ENCODE results near the gene GMNN.

GMNN gene

DNA sequence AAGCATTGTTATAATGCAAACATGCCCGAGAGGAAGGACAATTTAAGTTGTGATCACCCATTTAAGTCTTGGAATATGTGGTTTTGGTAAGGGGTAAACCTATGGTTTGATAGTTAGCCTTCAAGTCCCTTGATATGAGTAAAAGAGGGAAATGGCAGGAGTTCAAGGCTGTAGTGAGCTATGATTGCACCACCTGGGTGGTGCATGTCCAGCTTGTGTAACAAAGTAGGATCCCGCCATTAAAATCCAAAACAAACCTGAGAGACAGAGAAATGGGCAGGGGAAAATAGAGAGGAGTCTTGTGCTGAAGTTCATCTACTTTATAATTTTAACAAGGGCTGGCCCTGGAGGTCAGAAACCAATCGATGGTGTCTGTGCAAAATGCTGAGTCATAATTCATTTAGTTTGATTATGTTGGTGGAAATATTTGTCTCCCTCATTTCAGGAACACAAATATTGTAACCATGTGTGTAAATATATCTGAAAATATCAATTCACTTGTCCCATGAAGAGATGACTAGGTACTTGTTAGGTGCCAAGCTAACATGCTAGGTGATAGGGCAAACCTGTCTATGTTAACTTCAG lies 47.2 kb downstream of the GMNN start:
- no peaks in the 10 kb centered on the region for H3K9me3 ChIP-seq (ENCODE audit: control insufficient read depth, low read depth, low read length)
- no peaks in the 10 kb centered on the region for H3K36me3 ChIP-seq (ENCODE audit: control insufficient read depth, low read depth, low read length)
- no peak overlapping the region for H3K9ac ChIP-seq (ENCODE audit: low read length)
- H3K27me3 ChIP-seq (ENCODE audit: control insufficient read depth, insufficient read depth, low read length) = no peaks in the 10 kb centered on the region
- no peak overlapping the region for H3K27ac ChIP-seq (ENCODE audit: low read length)
- H3K4me1 ChIP-seq (ENCODE audit: control insufficient read depth, low read depth, low read length) = no peaks in the 10 kb centered on the region
- no peak overlapping the region for H3K4me3 ChIP-seq (ENCODE audit: low read length)

DNA sequence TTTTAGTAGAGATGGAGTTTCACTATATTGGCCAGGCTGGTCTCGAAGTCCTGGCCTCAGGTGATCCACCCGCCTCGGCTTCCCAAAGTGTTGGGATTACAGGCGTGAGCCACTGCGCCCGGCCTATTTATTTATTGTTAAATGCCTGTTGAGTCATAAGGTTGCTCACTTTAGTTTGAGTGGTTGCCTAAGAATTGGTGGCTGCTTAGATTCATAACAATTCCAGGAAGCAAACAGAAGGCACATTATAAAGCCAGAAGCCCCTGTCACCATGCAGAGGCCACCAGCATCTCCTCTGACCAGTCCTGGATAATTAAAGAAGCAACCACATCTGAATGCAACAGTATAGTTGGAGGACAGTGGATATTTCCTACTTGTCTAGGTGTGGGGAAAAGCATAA lies 48.0 kb downstream of the GMNN start:
- Histone ChIP-seq H3K27ac (ENCODE audit: low read length) (no peak overlapping the region), H3K9ac (ENCODE audit: low read length) (no peak overlapping the region), H3K9me3 (ENCODE audit: control insufficient read depth, low read depth, low read length) (no peaks in the 10 kb centered on the region), H3K27me3 (ENCODE audit: control insufficient read depth, insufficient read depth, low read length) (no peaks in the 10 kb centered on the region), H3K4me1 (ENCODE audit: control insufficient read depth, low read depth, low read length) (no peaks in the 10 kb centered on the region), H3K4me3 (ENCODE audit: low read length) (no peak overlapping the region), H3K36me3 (ENCODE audit: control insufficient read depth, low read depth, low read length) (no peaks in the 10 kb centered on the region)

DNA sequence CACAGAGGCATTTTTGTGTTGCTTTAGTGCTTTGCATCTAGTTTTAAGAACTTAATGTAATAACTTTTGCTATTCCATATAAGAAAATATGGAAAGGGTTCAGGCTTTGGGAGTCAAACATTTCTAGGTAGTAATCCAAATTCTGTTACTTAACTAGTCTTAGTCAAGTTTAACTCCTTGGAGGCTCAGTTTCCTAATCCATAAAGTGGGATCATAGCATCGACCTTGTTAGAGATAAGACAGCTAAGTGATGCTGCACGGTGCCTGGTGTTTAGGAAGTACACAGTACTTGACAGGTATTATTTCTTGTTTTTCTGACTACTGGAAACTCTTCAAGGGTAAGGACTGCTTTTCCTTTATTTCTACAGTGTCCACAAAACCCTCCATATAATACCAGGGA lies 48.4 kb downstream of the GMNN start:
- Histone ChIP-seq H3K4me1 (ENCODE audit: control insufficient read depth, low read depth, low read length) (no peaks in the 10 kb centered on the region), H3K36me3 (ENCODE audit: control insufficient read depth, low read depth, low read length) (no peaks in the 10 kb centered on the region), H3K27ac (ENCODE audit: low read length) (no peak overlapping the region)

DNA sequence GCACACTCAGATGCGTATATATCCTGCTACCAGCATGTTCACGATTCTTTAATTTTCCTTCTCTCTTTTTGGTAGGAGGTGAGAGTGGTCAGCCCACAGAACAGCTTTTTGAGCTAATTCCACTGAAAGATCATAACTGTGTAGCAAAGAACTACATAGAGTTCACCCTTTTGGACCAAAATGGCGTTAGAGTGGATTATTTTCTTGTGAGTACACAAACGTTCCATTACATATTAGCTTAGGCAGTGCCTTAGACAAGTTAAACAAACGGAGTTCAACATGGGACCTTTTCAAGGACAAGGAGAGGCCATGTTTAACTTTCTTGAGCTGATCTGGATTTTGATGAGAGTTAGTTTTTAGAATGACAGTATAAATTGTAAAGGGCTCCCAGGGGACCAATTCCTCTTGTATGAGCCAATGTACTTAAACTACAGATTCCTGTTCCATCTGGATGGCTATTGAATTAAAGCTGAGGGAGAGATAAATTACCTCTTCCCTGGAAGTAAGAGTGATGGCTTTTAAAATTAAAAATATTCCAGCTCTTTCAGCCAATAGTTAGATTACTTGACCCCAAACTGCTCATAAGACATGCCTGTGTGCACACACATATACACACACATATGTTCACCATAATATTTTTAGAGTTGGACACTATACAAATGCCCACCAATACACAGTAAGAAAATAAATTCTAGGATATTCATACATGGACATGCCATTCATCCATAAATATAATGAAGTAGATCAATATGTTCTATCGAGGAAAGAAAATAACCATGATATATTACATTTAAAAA lies 49.6 kb downstream of the GMNN start:
- Histone ChIP-seq H3K9me3 (ENCODE audit: control insufficient read depth, low read depth, low read length) (no peaks in the 10 kb centered on the region), H3K9ac (ENCODE audit: low read length) (no peak overlapping the region), H3K4me1 (ENCODE audit: control insufficient read depth, low read depth, low read length) (no peaks in the 10 kb centered on the region), H3K4me3 (ENCODE audit: low read length) (no peak overlapping the region), H3K27me3 (ENCODE audit: control insufficient read depth, insufficient read depth, low read length) (no peaks in the 10 kb centered on the region), H3K36me3 (ENCODE audit: control insufficient read depth, low read depth, low read length) (no peaks in the 10 kb centered on the region), H3K27ac (ENCODE audit: low read length) (no peak overlapping the region)

More for the DNA sequence above, 48.4 kb downstream of the GMNN start:
- no peak overlapping the region for H3K4me3 ChIP-seq (ENCODE audit: low read length)
- no peak overlapping the region for H3K9ac ChIP-seq (ENCODE audit: low read length)
- H3K27me3 ChIP-seq (ENCODE audit: control insufficient read depth, insufficient read depth, low read length) = no peaks in the 10 kb centered on the region
- no peaks in the 10 kb centered on the region for H3K9me3 ChIP-seq (ENCODE audit: control insufficient read depth, low read depth, low read length)

DNA sequence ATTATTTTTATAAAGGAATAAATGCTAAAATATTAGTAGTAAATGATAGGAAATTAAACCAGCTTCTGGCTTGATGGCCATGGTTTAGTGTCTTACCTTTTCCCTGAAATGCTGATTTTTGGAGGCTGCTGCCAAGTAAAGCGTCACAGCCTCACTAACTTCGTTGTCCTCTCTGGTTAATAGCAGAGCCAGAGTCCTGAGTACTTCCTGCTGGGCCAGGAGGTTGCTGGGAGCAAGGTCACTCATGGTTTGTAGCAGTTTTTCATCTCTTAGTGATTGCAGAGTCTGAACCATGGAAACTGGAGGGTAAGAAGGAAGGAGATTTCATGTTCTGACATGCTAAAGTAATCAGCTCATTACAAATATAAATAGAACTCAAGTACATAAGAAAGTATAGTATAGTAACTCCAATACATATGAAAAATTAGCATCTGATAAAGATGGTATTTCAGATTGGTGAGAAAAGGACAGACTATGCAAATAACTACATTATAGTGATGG lies 50.4 kb downstream of the GMNN start:
- Histone ChIP-seq H3K9me3 (ENCODE audit: control insufficient read depth, low read depth, low read length) (no peaks in the 10 kb centered on the region), H3K36me3 (ENCODE audit: control insufficient read depth, low read depth, low read length) (no peaks in the 10 kb centered on the region), H3K27ac (ENCODE audit: low read length) (no peak overlapping the region), H3K9ac (ENCODE audit: low read length) (no peak overlapping the region), H3K4me1 (ENCODE audit: control insufficient read depth, low read depth, low read length) (no peaks in the 10 kb centered on the region), H3K4me3 (ENCODE audit: low read length) (no peak overlapping the region), H3K27me3 (ENCODE audit: control insufficient read depth, insufficient read depth, low read length) (no peaks in the 10 kb centered on the region)

DNA sequence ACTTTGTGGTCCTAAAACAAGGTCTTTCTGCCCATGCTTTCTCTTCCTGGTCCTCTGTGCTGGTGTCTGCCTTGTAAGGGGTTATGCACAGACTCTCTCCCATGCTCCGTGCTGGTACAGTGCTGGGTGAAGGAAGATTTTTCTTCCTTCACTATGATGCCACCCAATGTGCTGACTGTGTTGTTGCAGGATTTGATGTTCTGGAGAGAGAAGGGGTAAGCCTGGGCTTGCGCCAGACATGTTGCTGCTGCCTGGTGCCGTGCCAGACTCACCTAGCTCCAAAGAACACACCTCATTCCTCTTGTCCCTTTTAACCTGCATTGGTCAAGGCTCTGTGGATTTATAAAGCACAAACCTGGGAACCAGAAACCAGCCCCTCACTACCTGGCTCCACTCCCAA lies 52.4 kb downstream of the GMNN start:
- Histone ChIP-seq H3K27ac (ENCODE audit: low read length) (no peak overlapping the region), H3K4me3 (ENCODE audit: low read length) (no peak overlapping the region), H3K27me3 (ENCODE audit: control insufficient read depth, insufficient read depth, low read length) (no peaks in the 10 kb centered on the region), H3K36me3 (ENCODE audit: control insufficient read depth, low read depth, low read length) (no peaks in the 10 kb centered on the region), H3K9ac (ENCODE audit: low read length) (no peak overlapping the region), H3K9me3 (ENCODE audit: control insufficient read depth, low read depth, low read length) (no peaks in the 10 kb centered on the region), H3K4me1 (ENCODE audit: control insufficient read depth, low read depth, low read length) (no peaks in the 10 kb centered on the region)

DNA sequence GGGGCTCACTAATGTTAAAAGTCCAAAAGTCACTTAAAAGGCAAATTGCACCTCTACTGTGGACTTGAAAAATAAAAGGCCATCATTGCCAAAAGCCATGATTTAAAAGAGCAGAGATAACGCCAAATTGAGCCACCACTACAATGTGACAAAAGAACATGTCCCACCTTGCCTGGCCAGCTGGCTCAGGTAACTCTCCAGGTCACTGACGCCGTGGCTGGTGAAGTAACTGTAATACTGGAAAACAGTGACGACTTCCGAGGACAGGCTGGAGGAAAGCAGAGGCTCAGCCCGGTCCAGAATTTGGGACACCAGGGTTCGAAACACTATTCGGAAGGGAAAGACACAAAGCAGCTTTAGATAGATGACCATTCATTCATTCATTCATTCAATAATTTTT lies 53.2 kb downstream of the GMNN start:
- Histone ChIP-seq H3K9ac (ENCODE audit: low read length) (no peak overlapping the region), H3K4me3 (ENCODE audit: low read length) (no peak overlapping the region), H3K9me3 (ENCODE audit: control insufficient read depth, low read depth, low read length) (no peaks in the 10 kb centered on the region), H3K27ac (ENCODE audit: low read length) (no peak overlapping the region), H3K4me1 (ENCODE audit: control insufficient read depth, low read depth, low read length) (no peaks in the 10 kb centered on the region), H3K27me3 (ENCODE audit: control insufficient read depth, insufficient read depth, low read length) (no peaks in the 10 kb centered on the region), H3K36me3 (ENCODE audit: control insufficient read depth, low read depth, low read length) (no peaks in the 10 kb centered on the region)

DNA sequence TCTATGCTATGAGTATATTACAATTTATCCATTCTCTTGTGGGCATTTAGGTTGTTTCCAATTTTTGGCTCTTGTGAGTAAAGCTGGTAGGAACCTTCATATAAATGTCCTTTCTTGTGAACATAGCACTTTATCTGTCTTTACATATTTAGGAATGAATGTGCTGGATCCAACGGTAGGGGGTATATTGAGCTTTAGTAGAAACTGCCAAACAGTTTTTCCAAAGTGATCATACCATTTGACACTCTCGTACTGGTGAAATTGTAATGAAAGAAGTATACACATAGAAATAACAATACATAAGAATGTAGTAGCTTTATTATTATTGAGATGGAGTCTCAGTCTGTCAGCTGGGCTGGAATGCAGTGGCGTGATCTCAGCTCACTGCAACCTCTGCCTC lies 54.9 kb downstream of the GMNN start:
- Histone ChIP-seq H3K27me3 (ENCODE audit: control insufficient read depth, insufficient read depth, low read length) (no peaks in the 10 kb centered on the region), H3K9ac (ENCODE audit: low read length) (no peak overlapping the region), H3K27ac (ENCODE audit: low read length) (no peak overlapping the region), H3K4me1 (ENCODE audit: control insufficient read depth, low read depth, low read length) (no peaks in the 10 kb centered on the region), H3K9me3 (ENCODE audit: control insufficient read depth, low read depth, low read length) (no peaks in the 10 kb centered on the region), H3K36me3 (ENCODE audit: control insufficient read depth, low read depth, low read length) (no peaks in the 10 kb centered on the region), H3K4me3 (ENCODE audit: low read length) (no peak overlapping the region)

DNA sequence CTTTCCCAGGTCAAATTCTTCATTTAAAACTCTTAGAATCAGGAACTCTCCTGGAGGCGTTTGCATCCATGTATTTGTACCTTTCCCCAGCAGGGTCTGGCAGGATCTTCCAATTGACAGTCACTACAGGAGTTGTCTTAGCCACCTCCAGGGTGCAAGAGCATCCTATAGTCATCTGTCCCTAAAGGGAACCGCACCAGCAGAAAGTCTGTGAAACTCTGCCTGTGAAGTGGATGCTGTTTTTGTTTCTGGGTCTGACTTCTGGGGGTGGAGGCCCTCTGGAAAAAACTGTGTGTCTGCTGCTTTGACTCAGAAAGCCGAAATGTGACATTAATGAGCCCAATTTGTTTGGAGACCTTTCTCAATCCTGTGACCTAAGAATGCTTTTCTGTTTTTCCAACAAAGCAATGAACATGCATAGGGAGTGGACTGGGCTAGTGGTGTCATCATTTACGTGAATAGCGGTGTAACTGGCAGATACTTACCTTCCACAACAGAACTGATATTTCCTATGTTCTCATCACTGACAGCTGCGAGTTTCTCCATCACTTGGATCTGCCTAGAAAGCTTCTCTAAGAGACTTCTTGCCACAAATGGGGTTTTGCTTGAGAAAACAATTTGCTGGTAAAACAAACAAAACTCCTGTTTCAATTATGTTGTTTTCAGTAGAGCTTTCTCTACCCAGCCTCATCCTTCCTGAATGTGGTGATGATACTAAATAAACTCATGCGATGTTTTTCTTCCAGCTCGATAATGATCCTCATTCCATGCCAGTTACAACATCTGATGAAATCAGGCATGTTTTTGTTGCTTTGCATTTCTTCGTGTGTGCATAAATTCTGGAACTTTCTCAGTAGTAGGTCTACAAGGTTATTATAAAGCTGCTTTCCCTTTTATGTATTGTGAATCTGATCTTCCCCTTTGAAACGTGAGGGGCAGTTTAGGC lies 57.3 kb downstream of the GMNN start:
- H3K27me3 ChIP-seq (ENCODE audit: control insufficient read depth, insufficient read depth, low read length) = no peaks in the 10 kb centered on the region
- H3K9ac ChIP-seq (ENCODE audit: low read length) = no peak overlapping the region
- no peaks in the 10 kb centered on the region for H3K4me1 ChIP-seq (ENCODE audit: control insufficient read depth, low read depth, low read length)
- H3K9me3 ChIP-seq (ENCODE audit: control insufficient read depth, low read depth, low read length) = no peaks in the 10 kb centered on the region
- H3K4me3 ChIP-seq (ENCODE audit: low read length) = no peak overlapping the region
- H3K27ac ChIP-seq (ENCODE audit: low read length) = no peak overlapping the region
- no peaks in the 10 kb centered on the region for H3K36me3 ChIP-seq (ENCODE audit: control insufficient read depth, low read depth, low read length)

DNA sequence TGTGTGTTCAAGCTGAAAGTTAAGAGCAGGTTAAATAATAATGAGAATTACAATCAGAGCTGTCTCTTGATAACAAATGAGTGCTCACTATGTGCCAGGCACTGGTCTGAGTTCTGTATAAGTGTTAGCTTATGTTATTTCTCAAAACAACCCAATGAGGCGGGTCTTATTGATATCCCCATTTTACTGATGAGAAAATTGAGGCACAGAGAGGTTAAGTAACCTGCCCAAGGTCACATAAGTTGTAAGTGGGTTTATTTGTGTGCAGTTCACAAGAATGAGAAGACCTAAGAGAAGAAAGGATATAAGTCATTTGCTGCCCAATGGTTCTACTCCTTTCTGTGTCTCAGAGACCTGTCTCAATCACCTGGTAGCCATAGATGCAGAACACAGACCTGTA lies 58.1 kb downstream of the GMNN start:
- H3K36me3 ChIP-seq (ENCODE audit: control insufficient read depth, low read depth, low read length) = no peaks in the 10 kb centered on the region
- no peaks in the 10 kb centered on the region for H3K4me1 ChIP-seq (ENCODE audit: control insufficient read depth, low read depth, low read length)
- no peak overlapping the region for H3K9ac ChIP-seq (ENCODE audit: low read length)
- no peak overlapping the region for H3K27ac ChIP-seq (ENCODE audit: low read length)
- H3K9me3 ChIP-seq (ENCODE audit: control insufficient read depth, low read depth, low read length) = no peaks in the 10 kb centered on the region
- no peaks in the 10 kb centered on the region for H3K27me3 ChIP-seq (ENCODE audit: control insufficient read depth, insufficient read depth, low read length)
- H3K4me3 ChIP-seq (ENCODE audit: low read length) = no peak overlapping the region

DNA sequence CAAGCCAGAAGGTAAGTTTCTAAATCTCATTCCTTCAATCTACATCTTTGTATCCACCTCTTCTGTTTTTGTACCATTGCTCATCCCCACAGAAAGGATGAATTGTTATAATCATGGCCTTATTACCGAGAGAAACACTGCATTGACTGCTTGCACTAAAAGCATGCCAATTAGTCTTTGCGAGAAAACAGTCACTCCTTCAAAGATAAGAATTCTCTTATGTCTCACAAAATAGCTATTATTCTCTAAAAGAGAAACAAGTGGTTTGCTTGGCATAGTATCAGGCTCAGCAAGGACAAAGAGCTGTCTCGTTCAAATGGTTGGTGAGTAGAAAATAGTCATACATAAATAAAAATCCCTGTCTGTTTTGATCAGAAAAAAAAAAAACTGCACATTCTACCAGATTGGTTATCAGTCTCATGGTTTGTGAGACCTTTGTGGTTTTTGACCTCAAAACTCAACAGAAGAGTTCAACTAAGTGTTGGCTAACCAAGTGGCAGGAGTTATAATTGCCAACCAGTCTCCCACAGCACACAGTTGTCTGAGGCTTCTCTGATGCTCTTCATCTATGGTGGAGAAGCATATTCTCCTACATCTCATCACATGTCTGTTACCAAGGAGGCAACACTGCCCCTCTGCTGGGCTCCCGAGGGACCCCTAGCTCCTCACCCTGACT lies 59.1 kb downstream of the GMNN start:
- H3K4me1 ChIP-seq (ENCODE audit: control insufficient read depth, low read depth, low read length) = no peaks in the 10 kb centered on the region
- H3K9ac ChIP-seq (ENCODE audit: low read length) = no peak overlapping the region
- no peak overlapping the region for H3K4me3 ChIP-seq (ENCODE audit: low read length)
- H3K27me3 ChIP-seq (ENCODE audit: control insufficient read depth, insufficient read depth, low read length) = no peaks in the 10 kb centered on the region
- H3K27ac ChIP-seq (ENCODE audit: low read length) = no peak overlapping the region
- no peaks in the 10 kb centered on the region for H3K36me3 ChIP-seq (ENCODE audit: control insufficient read depth, low read depth, low read length)
- no peaks in the 10 kb centered on the region for H3K9me3 ChIP-seq (ENCODE audit: control insufficient read depth, low read depth, low read length)

Data from iPS-18a (cell line).